Panc1 (cell line): Measurements from ENCODE around the gene NHS. TPM values are rescaled to one million over a fixed set of nuclear protein-coding genes. Genes with fewer than 3 reads are reported as not detected.
A peak's percentile ranks its signal among the peaks of the same experiment; 100 is the strongest.

Source experiments
- ATAC-seq: fragments of 200-7000 bp; cut with Tn5 transposase; 2 replicates; pipeline ENCODE4 v1.9.1; 2020; ENCODE audit warnings: mild to moderate bottlenecking, moderate library complexity
- BruUV-seq: library from RNA; stranded (reverse); fragments of 400-500 nt; replicated peaks from 2 replicates; lab custom pipeline; 2021; lab: Mats Ljungman, UMichigan
- CTCF ChIA-PET: fragments of 300-600 bp; sonication (Branson Sonifier 250); formaldehyde crosslinking; loops from one replicate; lab custom pipeline; 2022; ENCODE audit warnings: antibody characterized with exemption; lab: Charles Lee
- POLR2A ChIA-PET: fragments of 300-600 bp; sonication (Branson Sonifier 250); formaldehyde crosslinking; loops from one replicate; lab custom pipeline; 2022; ENCODE audit warnings: antibody characterized with exemption; lab: Charles Lee
- DNase-seq: peaks from one replicate; pipeline ENCODE4 v3.0.0-alpha.2; 2010; ENCODE audit warnings: low read depth, low spot score
- H3K27ac ChIP-seq: 2 replicates; pipeline ENCODE4 v1.5.1; 2011; ENCODE audit warnings: mild to moderate bottlenecking, low read length, inconsistent platforms
- H3K27me3 ChIP-seq: fragments of 200-500 bp; sonication (Bioruptor generic); 2 replicates; pipeline ENCODE4 v1.6.0; 2014; ENCODE audit warnings: low read length, inconsistent platforms; ENCODE audit not compliant: control insufficient read depth, insufficient read depth
- H3K36me3 ChIP-seq: fragments of 200-500 bp; sonication (Bioruptor generic); 2 replicates; pipeline ENCODE4 v1.5.1; 2014; ENCODE audit warnings: inconsistent platforms, mild to moderate bottlenecking, low read length, moderate library complexity; ENCODE audit not compliant: control insufficient read depth, insufficient read depth
- H3K4me1 ChIP-seq: 2 replicates; pipeline ENCODE4 v1.5.1; 2011; ENCODE audit warnings: inconsistent platforms, mild to moderate bottlenecking, low read length, moderate library complexity; ENCODE audit not compliant: control insufficient read depth, insufficient read depth
- H3K4me3 ChIP-seq, 2 experiments: 2 replicates each; pipeline ENCODE4 v1.5.1; 2011 to 2012; ENCODE audit warnings: low read depth in 2 of 2, low read length in 2 of 2, mild to moderate bottlenecking in 2 of 2, inconsistent platforms in 1 of 2, moderate library complexity in 1 of 2
- H3K9me3 ChIP-seq: fragments of 200-500 bp; sonication (Bioruptor generic); 2 replicates; pipeline ENCODE4 v1.5.1; 2014; ENCODE audit warnings: low read depth, mild to moderate bottlenecking, inconsistent platforms, low read length, moderate library complexity; ENCODE audit not compliant: control insufficient read depth, insufficient read depth
- POLR2AphosphoS5 ChIP-seq: IDR thresholded peaks from 2 replicates; pipeline ENCODE4 v1.6.1; 2012; ENCODE audit warnings: mild to moderate bottlenecking, low read depth, low read length, moderate library complexity
- SIN3A ChIP-seq: IDR thresholded peaks from 2 replicates; pipeline ENCODE4 v1.6.1; 2012; ENCODE audit warnings: low read depth, mild to moderate bottlenecking, low read length, moderate library complexity, borderline replicate concordance; ENCODE audit not compliant: insufficient read depth
- TCF7L2 ChIP-seq: IDR thresholded peaks from 2 replicates; pipeline ENCODE4 v1.6.1; 2011; ENCODE audit warnings: mild to moderate bottlenecking, low read depth, low read length, inconsistent platforms
- in situ Hi-C: cut with HindIII; loops from 2 replicates; pipeline ENCODE4 v1.10.0; 2016; ENCODE audit warnings: low sequenced_read_pairs, low pct_unique_long_range_greater_than_20kb
- intact Hi-C: fragments of 100-400 bp; cut with micrococcal nuclease; formaldehyde crosslinking; loops from one replicate; pipeline ENCODE4 v1.10.0; 2022; ENCODE audit not compliant: unreplicated experiment
- total RNA-seq: library from RNA; stranded (reverse); gene quantifications from one replicate; pipeline ENCODE4 v1.2.1, GENCODE V29; 2021; ENCODE audit not compliant: unreplicated experiment
- TF ChIP-seq, protein P1 (sequence below), 2 experiments: IDR thresholded peaks; 2 replicates each; pipeline ENCODE4 v1.6.1; 2011 to 2012; ENCODE audit warnings: low read depth in 2 of 2, control low read depth in 1 of 2, low read length in 1 of 2, mild to moderate bottlenecking in 1 of 2, moderate library complexity in 1 of 2; ENCODE audit not compliant: insufficient read depth in 1 of 2
- TF ChIP-seq, protein P2 (sequence below): fragments of 450-650 bp; IDR thresholded peaks from 2 replicates; pipeline ENCODE4 v1.5.1; 2017; ENCODE audit warnings: mild to moderate bottlenecking

The NHS gene
- total RNA-seq, 1 experiment from 2014 or later: 0.80 TPM

DNA sequence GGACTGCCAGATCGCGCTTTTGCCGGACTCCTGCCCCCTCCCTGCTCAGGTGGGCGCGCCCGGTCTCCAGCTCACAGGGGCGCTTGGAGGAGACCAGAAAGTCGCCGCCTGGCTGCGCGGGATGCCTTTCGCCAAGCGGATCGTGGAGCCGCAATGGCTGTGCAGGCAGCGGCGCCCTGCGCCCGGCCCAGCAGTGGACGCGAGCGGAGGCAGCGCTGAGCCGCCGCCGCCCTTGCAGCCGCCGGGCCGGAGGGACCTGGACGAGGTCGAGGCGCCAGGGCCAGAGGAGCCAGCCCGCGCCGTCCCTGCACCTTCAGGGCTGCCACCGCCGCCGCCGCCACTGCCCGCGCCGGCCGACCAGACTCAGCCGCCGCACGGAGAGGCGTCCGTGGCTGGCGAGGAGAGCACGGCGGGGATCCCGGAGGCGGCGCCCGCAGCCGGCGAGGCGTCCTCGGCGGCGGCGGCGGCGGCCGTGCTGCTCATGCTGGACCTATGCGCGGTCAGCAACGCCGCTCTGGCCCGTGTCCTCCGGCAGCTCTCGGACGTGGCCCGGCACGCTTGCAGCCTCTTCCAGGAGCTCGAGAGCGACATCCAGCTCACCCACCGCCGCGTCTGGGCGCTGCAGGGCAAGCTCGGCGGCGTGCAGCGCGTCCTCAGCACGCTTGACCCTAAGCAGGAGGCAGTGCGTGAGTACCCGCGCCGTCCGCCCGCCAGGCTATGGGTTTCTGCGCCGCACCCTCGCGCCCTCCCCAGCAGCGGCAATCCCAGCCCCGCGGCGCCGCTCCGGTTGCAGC, 834 bp downstream of the NHS start:
- Histone ChIP-seq H3K27me3 (no peaks in the 10 kb centered on the region), H3K4me1 (no peaks in the 10 kb centered on the region), H3K9me3 (no peaks in the 10 kb centered on the region), H3K36me3 (no peaks in the 10 kb centered on the region), H3K4me3 (peak overlapping the region; percentile 34 to 52), H3K27ac (no peak overlapping the region)
- DNase-seq (no peak), ATAC-seq (peak; percentile 72)
- ChIA-PET POLR2A (no interaction called here), CTCF (no interaction called here)
- no TSS peak for BruUV-seq
- in situ Hi-C loops (no loop called here), intact Hi-C loops (loop anchor here (10.0 kb wide), 1 partner anchor 131 kb away; no protein-coding TSS in a partner anchor)
- TF ChIP-seq, protein P1, sequence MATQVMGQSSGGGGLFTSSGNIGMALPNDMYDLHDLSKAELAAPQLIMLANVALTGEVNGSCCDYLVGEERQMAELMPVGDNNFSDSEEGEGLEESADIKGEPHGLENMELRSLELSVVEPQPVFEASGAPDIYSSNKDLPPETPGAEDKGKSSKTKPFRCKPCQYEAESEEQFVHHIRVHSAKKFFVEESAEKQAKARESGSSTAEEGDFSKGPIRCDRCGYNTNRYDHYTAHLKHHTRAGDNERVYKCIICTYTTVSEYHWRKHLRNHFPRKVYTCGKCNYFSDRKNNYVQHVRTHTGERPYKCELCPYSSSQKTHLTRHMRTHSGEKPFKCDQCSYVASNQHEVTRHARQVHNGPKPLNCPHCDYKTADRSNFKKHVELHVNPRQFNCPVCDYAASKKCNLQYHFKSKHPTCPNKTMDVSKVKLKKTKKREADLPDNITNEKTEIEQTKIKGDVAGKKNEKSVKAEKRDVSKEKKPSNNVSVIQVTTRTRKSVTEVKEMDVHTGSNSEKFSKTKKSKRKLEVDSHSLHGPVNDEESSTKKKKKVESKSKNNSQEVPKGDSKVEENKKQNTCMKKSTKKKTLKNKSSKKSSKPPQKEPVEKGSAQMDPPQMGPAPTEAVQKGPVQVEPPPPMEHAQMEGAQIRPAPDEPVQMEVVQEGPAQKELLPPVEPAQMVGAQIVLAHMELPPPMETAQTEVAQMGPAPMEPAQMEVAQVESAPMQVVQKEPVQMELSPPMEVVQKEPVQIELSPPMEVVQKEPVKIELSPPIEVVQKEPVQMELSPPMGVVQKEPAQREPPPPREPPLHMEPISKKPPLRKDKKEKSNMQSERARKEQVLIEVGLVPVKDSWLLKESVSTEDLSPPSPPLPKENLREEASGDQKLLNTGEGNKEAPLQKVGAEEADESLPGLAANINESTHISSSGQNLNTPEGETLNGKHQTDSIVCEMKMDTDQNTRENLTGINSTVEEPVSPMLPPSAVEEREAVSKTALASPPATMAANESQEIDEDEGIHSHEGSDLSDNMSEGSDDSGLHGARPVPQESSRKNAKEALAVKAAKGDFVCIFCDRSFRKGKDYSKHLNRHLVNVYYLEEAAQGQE (IDR thresholded peaks at IDR 0.05; ENCODE audit: insufficient read depth in 1 of 2, low read depth in 2 of 2, low read length in 1 of 2): no peak
- TF ChIP-seq SIN3A (no peak), POLR2AphosphoS5 (no peak), TCF7L2 (no peak)
- TF ChIP-seq, protein P2, sequence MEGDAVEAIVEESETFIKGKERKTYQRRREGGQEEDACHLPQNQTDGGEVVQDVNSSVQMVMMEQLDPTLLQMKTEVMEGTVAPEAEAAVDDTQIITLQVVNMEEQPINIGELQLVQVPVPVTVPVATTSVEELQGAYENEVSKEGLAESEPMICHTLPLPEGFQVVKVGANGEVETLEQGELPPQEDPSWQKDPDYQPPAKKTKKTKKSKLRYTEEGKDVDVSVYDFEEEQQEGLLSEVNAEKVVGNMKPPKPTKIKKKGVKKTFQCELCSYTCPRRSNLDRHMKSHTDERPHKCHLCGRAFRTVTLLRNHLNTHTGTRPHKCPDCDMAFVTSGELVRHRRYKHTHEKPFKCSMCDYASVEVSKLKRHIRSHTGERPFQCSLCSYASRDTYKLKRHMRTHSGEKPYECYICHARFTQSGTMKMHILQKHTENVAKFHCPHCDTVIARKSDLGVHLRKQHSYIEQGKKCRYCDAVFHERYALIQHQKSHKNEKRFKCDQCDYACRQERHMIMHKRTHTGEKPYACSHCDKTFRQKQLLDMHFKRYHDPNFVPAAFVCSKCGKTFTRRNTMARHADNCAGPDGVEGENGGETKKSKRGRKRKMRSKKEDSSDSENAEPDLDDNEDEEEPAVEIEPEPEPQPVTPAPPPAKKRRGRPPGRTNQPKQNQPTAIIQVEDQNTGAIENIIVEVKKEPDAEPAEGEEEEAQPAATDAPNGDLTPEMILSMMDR: no peak

DNA sequence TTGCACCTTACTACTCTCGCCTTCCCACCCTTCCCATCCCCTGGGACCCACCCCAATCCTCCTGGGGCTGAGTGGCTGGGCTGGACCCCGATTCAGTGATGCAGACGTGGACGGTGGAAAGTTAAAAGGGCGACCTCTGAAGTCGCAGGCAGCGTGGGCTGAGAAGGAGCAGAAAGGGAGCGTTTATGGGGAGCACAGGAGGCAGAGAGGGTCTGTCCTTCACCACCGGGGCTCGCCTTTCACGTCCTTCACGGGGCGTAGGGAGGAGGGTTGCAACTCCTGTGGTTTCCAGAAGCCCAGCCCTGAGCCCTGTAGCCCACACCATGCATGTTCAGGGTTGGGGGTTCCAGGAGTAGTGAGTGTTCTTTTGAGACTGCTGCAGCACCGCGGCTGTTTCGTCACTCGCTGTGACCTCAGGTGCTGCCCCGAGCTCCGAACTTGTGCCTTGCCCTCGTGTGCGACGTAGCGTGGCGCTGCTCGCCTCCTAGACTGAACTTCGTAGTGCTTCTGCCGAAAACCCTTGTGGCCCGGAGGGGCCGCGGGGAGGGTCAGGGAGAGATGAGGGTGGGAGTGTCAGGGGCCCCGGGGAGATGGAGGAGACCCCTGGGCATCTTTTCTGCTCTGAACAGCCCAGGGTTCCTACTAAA, 1.6 kb downstream of the NHS start:
- intact Hi-C loops: loop anchor here (10.0 kb wide), 1 partner anchor 132 kb away; no protein-coding TSS in a partner anchor
- CTCF ChIA-PET: no interaction called here
- no TSS peak for BruUV-seq
- TF ChIP-seq, protein P2: no peak
- no peak for TF ChIP-seq TCF7L2
- TF ChIP-seq, protein P1 (IDR thresholded peaks at IDR 0.05; ENCODE audit: insufficient read depth in 1 of 2, low read depth in 2 of 2, low read length in 1 of 2): no peak
- no peak for TF ChIP-seq POLR2AphosphoS5
- no peak for TF ChIP-seq SIN3A
- H3K4me3 ChIP-seq: peak overlapping the region; percentile 34 to 52
- POLR2A ChIA-PET: no interaction called here
- ATAC-seq (no peak; the same call in 1 of the 2 replicates), DNase-seq (no peak)
- in situ Hi-C loops: no loop called here
- no peak overlapping the region for H3K27ac ChIP-seq
- no peaks in the 10 kb centered on the region for H3K27me3 ChIP-seq
- H3K9me3 ChIP-seq: no peaks in the 10 kb centered on the region
- no peaks in the 10 kb centered on the region for H3K4me1 ChIP-seq
- H3K36me3 ChIP-seq: no peaks in the 10 kb centered on the region
